Measurements from ENCODE around the gene TRIM28. TPM values are rescaled to one million over a fixed set of nuclear protein-coding genes. Genes with fewer than 3 reads are reported as not detected.
A peak's percentile ranks its signal among the peaks of the same experiment; 100 is the strongest.

The TRIM28 gene
- total and polyA plus RNA-seq, 9 of the 15 experiments (the other 6 are each of a cell fraction or from before 2014, with no cell fraction given) = 12.1 to 797 (median 490) TPM

DNA sequence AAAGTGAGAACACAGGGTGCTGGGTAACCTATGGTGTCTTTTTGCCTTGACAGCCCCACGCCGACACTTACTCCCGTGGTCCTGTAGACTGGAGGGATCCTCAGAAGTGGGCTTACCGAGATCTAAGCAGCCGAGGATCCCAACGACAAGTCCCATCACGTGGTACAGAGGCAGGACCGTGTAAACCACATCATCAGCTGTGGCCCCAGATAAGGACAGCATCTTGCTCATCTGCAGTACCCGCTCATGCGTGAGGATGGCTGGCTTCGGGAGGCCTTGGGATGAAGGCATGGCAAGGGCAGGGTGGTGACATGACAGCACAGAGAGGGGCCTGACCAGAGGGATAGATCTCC, 34.2 kb upstream of the TRIM28 start (continued):
- TF ChIP-seq, protein P1, sequence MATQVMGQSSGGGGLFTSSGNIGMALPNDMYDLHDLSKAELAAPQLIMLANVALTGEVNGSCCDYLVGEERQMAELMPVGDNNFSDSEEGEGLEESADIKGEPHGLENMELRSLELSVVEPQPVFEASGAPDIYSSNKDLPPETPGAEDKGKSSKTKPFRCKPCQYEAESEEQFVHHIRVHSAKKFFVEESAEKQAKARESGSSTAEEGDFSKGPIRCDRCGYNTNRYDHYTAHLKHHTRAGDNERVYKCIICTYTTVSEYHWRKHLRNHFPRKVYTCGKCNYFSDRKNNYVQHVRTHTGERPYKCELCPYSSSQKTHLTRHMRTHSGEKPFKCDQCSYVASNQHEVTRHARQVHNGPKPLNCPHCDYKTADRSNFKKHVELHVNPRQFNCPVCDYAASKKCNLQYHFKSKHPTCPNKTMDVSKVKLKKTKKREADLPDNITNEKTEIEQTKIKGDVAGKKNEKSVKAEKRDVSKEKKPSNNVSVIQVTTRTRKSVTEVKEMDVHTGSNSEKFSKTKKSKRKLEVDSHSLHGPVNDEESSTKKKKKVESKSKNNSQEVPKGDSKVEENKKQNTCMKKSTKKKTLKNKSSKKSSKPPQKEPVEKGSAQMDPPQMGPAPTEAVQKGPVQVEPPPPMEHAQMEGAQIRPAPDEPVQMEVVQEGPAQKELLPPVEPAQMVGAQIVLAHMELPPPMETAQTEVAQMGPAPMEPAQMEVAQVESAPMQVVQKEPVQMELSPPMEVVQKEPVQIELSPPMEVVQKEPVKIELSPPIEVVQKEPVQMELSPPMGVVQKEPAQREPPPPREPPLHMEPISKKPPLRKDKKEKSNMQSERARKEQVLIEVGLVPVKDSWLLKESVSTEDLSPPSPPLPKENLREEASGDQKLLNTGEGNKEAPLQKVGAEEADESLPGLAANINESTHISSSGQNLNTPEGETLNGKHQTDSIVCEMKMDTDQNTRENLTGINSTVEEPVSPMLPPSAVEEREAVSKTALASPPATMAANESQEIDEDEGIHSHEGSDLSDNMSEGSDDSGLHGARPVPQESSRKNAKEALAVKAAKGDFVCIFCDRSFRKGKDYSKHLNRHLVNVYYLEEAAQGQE (IDR thresholded peaks at IDR 0.05; ENCODE audit: borderline replicate concordance) = peak; percentile 35; the same call in 1 of the 2 replicates
- TF ChIP-seq, protein P1 (CRISPR knock-in tag; IDR thresholded peaks at IDR 0.05; ENCODE audit: low read depth) = no peak
- TF ChIP-seq, protein P2, sequence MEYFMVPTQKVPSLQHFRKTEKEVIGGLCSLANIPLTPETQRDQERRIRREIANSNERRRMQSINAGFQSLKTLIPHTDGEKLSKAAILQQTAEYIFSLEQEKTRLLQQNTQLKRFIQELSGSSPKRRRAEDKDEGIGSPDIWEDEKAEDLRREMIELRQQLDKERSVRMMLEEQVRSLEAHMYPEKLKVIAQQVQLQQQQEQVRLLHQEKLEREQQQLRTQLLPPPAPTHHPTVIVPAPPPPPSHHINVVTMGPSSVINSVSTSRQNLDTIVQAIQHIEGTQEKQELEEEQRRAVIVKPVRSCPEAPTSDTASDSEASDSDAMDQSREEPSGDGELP (CRISPR knock-in tag; IDR thresholded peaks at IDR 0.05; ENCODE audit: borderline replicate concordance) = peak; percentile 100
- TF ChIP-seq CEBPB (tag; IDR thresholded peaks at IDR 0.05) (no peak), KDM4B (IDR thresholded peaks at IDR 0.05; ENCODE audit: borderline replicate concordance in 2 of 2, low read depth in 1 of 2) (no peak), GTF2E2 (tag; IDR thresholded peaks at IDR 0.05) (0 out of 2 replicates have a peak, but pooled peaks have one; percentile 35), MAFF (IDR thresholded peaks at IDR 0.05; ENCODE audit: low read length) (no peak), CREB1 (IDR thresholded peaks at IDR 0.05) (no peak), CREB1 (CRISPR knock-in tag; IDR thresholded peaks at IDR 0.05) (peak; percentile 37; the same call in 1 of the 2 replicates), DPF2 (IDR thresholded peaks at IDR 0.05) (no peak), KLF1 (tag; IDR thresholded peaks at IDR 0.05) (no peak)
- TF ChIP-seq, protein P3, sequence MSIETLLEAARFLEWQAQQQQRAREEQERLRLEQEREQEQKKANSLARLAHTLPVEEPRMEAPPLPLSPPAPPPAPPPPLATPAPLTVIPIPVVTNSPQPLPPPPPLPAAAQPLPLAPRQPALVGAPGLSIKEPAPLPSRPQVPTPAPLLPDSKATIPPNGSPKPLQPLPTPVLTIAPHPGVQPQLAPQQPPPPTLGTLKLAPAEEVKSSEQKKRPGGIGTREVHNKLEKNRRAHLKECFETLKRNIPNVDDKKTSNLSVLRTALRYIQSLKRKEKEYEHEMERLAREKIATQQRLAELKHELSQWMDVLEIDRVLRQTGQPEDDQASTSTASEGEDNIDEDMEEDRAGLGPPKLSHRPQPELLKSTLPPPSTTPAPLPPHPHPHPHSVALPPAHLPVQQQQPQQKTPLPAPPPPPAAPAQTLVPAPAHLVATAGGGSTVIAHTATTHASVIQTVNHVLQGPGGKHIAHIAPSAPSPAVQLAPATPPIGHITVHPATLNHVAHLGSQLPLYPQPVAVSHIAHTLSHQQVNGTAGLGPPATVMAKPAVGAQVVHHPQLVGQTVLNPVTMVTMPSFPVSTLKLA (conservative IDR thresholded peaks at IDR 0.05) = peak in 1 of 2 experiments; percentile 53; a peak in 2 of 4 replicates
- TF ChIP-seq, protein P4, sequence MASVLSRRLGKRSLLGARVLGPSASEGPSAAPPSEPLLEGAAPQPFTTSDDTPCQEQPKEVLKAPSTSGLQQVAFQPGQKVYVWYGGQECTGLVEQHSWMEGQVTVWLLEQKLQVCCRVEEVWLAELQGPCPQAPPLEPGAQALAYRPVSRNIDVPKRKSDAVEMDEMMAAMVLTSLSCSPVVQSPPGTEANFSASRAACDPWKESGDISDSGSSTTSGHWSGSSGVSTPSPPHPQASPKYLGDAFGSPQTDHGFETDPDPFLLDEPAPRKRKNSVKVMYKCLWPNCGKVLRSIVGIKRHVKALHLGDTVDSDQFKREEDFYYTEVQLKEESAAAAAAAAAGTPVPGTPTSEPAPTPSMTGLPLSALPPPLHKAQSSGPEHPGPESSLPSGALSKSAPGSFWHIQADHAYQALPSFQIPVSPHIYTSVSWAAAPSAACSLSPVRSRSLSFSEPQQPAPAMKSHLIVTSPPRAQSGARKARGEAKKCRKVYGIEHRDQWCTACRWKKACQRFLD (CRISPR knock-in tag; IDR thresholded peaks at IDR 0.05) = peak; percentile 76; the same call in 1 of the 2 replicates
- TF ChIP-seq, protein P5, sequence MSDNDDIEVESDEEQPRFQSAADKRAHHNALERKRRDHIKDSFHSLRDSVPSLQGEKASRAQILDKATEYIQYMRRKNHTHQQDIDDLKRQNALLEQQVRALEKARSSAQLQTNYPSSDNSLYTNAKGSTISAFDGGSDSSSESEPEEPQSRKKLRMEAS (CRISPR knock-in tag; IDR thresholded peaks at IDR 0.05) = peak; percentile 74

All from K562 (cell line).